Measurements from ENCODE around the gene NAT16.

DNA sequence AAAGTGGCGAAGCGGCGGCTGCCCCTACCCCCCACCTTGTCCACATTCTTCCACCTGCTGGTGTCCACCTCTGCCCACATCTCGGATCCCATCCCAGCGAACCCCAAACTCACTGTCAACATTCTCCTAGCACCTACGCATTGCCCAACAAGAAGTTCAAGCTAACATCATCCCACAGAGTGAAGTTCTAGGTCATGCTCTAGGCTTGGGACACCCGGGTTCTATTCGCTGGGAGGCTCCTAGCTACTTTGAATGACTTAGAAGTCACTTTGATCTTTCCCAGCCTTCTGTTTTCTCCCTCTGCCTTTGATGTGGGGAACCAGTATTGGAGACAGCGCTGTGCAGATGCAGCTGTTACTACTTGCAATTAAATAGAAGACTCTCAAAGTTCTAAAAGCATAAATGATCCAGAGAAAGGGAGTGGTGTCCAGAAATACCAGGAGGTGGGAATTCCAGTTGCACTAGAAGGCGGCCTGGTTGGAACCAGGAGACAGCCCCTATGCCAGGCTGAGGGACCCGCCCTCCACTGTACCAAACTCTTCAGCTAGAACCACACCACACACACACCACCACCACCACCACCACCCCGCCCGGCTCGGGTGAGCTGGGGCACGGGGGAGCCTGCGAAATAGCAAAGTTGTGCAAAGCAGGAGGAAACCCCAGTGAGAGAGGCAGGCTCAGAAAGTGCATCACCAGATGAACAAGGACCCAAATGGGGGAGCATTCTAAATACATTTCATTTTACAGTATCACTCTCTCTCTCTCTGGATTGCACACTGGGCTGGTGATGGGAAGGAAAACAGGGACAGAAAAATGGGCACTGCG, 9.3 kb downstream of the NAT16 start:
- TF ChIP-seq, protein P1, sequence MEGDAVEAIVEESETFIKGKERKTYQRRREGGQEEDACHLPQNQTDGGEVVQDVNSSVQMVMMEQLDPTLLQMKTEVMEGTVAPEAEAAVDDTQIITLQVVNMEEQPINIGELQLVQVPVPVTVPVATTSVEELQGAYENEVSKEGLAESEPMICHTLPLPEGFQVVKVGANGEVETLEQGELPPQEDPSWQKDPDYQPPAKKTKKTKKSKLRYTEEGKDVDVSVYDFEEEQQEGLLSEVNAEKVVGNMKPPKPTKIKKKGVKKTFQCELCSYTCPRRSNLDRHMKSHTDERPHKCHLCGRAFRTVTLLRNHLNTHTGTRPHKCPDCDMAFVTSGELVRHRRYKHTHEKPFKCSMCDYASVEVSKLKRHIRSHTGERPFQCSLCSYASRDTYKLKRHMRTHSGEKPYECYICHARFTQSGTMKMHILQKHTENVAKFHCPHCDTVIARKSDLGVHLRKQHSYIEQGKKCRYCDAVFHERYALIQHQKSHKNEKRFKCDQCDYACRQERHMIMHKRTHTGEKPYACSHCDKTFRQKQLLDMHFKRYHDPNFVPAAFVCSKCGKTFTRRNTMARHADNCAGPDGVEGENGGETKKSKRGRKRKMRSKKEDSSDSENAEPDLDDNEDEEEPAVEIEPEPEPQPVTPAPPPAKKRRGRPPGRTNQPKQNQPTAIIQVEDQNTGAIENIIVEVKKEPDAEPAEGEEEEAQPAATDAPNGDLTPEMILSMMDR (IDR thresholded peaks at IDR 0.05): no peak
- no peak for TF ChIP-seq EP300 (IDR thresholded peaks at IDR 0.05)

Data from gastroesophageal sphincter (tissue), 3 donors.